Bronchus fibroblast of lung (primary cell): ENCODE measurements around the gene NXF2B. TPM values are rescaled to one million over a fixed set of nuclear protein-coding genes. Genes with fewer than 3 reads are reported as not detected.

Experiments
- total RNA-seq: library from RNA; depleted of rRNA; stranded (reverse); fragments of >200 nt; gene quantifications from 2 replicates; pipeline ENCODE4 v1.2.3, GENCODE V29; 2015

Gene NXF2B
- not detected in 2 replicates for total RNA-seq

GRCh38 chrX:102439908-102440307, at the start of gene NXF2B:
Gene NXF2B, minus strand, starts transcription at chrX:102440008. Its CDS starts 59,972 bp downstream, at chrX:102380036.

GRCh38 chrX:102471762-102472220, 32.0 kb upstream of the NXF2B start, which contains the start of gene TCP11X2:
Gene TCP11X2, minus strand, starts transcription at chrX:102471812.

Other genes with a start within 250 kb of the NXF2B start
- gene TCP11X1, start 224.7 kb downstream of the NXF2B start, total RNA-seq = not detected in 2 replicates
- not detected in 2 replicates for gene NXF2, start 192.8 kb downstream of the NXF2B start, total RNA-seq
- gene TCP11X2, start 31.8 kb upstream of the NXF2B start, total RNA-seq = not detected in 2 replicates
- gene TMSB15A, start 76.7 kb upstream of the NXF2B start, total RNA-seq = 56.0 and 64.7 TPM in 2 replicates
- 11.6 and 14.5 TPM in 2 replicates for gene ARMCX5, start 159.5 kb upstream of the NXF2B start, total RNA-seq
- 0.74 and 1.0 TPM in 2 replicates for gene GPRASP1, start 211.5 kb upstream of the NXF2B start, total RNA-seq